Mesenchymal stem cell (in vitro differentiated cells and primary cell): Measurements from ENCODE around the gene TMPRSS2.

Experiments used
- DNase-seq: peaks from one replicate; pipeline ENCODE4 v3.0.0-alpha.2; 2013
- H2AFZ ChIP-seq: one replicate; pipeline ENCODE4 v1.6.1; 2013; ENCODE audit warnings: low read depth, mild to moderate bottlenecking, control low read depth, inconsistent platforms, low read length, moderate library complexity
- H2AK5ac ChIP-seq: 2 replicates; pipeline ENCODE4 v1.6.1; 2013; ENCODE audit warnings: low read length, moderate library complexity, mild to moderate bottlenecking, inconsistent platforms; ENCODE audit not compliant: severe bottlenecking
- H2BK120ac ChIP-seq: one replicate; pipeline ENCODE4 v1.6.1; 2013; ENCODE audit warnings: low read depth, mild to moderate bottlenecking, inconsistent platforms, low read length, moderate library complexity
- H2BK12ac ChIP-seq, 2 experiments: one replicate each; pipeline ENCODE4 v1.6.1; 2013; ENCODE audit warnings: inconsistent platforms in 2 of 2, low read length in 2 of 2, mild to moderate bottlenecking in 2 of 2, moderate library complexity in 2 of 2, control low read depth in 1 of 2
- H2BK15ac ChIP-seq: one replicate; pipeline ENCODE4 v1.6.1; 2013; ENCODE audit warnings: mild to moderate bottlenecking, low read depth, inconsistent platforms; ENCODE audit not compliant: poor library complexity, severe bottlenecking
- H2BK5ac ChIP-seq: 2 replicates; pipeline ENCODE4 v1.6.1; 2013; ENCODE audit warnings: low read depth, mild to moderate bottlenecking, low read length, control low read depth, inconsistent platforms; ENCODE audit not compliant: poor library complexity, severe bottlenecking
- H3K14ac ChIP-seq, 2 experiments: one replicate each; pipeline ENCODE4 v1.6.1; 2013; ENCODE audit warnings: inconsistent platforms in 2 of 2, low read length in 2 of 2, control low read depth in 1 of 2, mild to moderate bottlenecking in 1 of 2, moderate library complexity in 1 of 2
- H3K18ac ChIP-seq, 2 experiments: one replicate each; pipeline ENCODE4 v1.6.1; 2013; ENCODE audit warnings: inconsistent platforms in 2 of 2, low read length in 2 of 2, control low read depth in 1 of 2, low read depth in 1 of 2, mild to moderate bottlenecking in 1 of 2
- H3K23ac ChIP-seq, 2 experiments: one replicate each; pipeline ENCODE4 v1.6.1; 2013; ENCODE audit warnings: inconsistent platforms in 2 of 2, low read length in 2 of 2, mild to moderate bottlenecking in 2 of 2, moderate library complexity in 2 of 2, control low read depth in 1 of 2
- H3K27ac ChIP-seq: 2 replicates; pipeline ENCODE4 v1.5.1; 2013; ENCODE audit warnings: mild to moderate bottlenecking, moderate library complexity, low read length, control low read depth, inconsistent platforms; ENCODE audit not compliant: poor library complexity, severe bottlenecking
- H3K27me3 ChIP-seq, 2 experiments: 2 replicates each; pipeline versions ENCODE4 v1.6.1 to v1.7.0; 2013; ENCODE audit warnings: low read length in 2 of 2, mild to moderate bottlenecking in 2 of 2, moderate library complexity in 2 of 2, control low read depth in 1 of 2, inconsistent platforms in 1 of 2; ENCODE audit not compliant: control insufficient read depth in 1 of 2, insufficient read depth in 1 of 2
- H3K36me3 ChIP-seq, 2 experiments: 2 replicates each; pipeline versions ENCODE4 v1.6.1 to v1.7.0; 2013; ENCODE audit warnings: low read length in 2 of 2, control low read depth in 1 of 2, inconsistent platforms in 1 of 2, low read depth in 1 of 2, mild to moderate bottlenecking in 1 of 2; ENCODE audit not compliant: insufficient read depth in 2 of 2, control insufficient read depth in 1 of 2
- H3K4ac ChIP-seq, 2 experiments: one replicate each; pipeline ENCODE4 v1.6.1; 2013; ENCODE audit warnings: inconsistent platforms in 2 of 2, low read length in 2 of 2, mild to moderate bottlenecking in 2 of 2, moderate library complexity in 2 of 2, control low read depth in 1 of 2, low read depth in 1 of 2
- H3K4me1 ChIP-seq: 2 replicates; pipeline ENCODE4 v1.6.1; 2013; ENCODE audit warnings: low read depth, low read length, control low read depth; ENCODE audit not compliant: control insufficient read depth, insufficient read depth
- H3K4me2 ChIP-seq: 2 replicates; pipeline ENCODE4 v1.6.1; 2013; ENCODE audit warnings: low read length, mild to moderate bottlenecking, inconsistent platforms; ENCODE audit not compliant: poor library complexity, severe bottlenecking
- H3K4me3 ChIP-seq, 2 experiments: 2 replicates each; pipeline versions ENCODE4 v1.5.1 to v1.7.0; 2013; ENCODE audit warnings: low read length in 2 of 2, mild to moderate bottlenecking in 2 of 2, control low read depth in 1 of 2, low read depth in 1 of 2; ENCODE audit not compliant: insufficient read depth in 1 of 2
- H3K79me1 ChIP-seq: replicated peaks from 2 replicates; pipeline ENCODE4 v1.6.1; 2013; ENCODE audit warnings: mild to moderate bottlenecking, control low read depth, low read length, inconsistent platforms; ENCODE audit not compliant: poor library complexity, severe bottlenecking
- H3K9ac ChIP-seq: 2 replicates; pipeline ENCODE4 v1.7.0; 2013; ENCODE audit warnings: mild to moderate bottlenecking, low read length, moderate library complexity
- H3K9me3 ChIP-seq: 2 replicates; pipeline ENCODE4 v1.7.0; 2013; ENCODE audit warnings: mild to moderate bottlenecking, low read length; ENCODE audit not compliant: control insufficient read depth
- H4K8ac ChIP-seq: one replicate; pipeline ENCODE4 v1.6.1; 2013; ENCODE audit warnings: inconsistent platforms, mild to moderate bottlenecking, low read length, moderate library complexity
- H4K91ac ChIP-seq: one replicate; pipeline ENCODE4 v1.6.1; 2013; ENCODE audit warnings: mild to moderate bottlenecking, low read length, inconsistent platforms
- WGBS: methylation state at CpG from one replicate; pipeline ENCODE4 v1.1.7; 2013; ENCODE audit warnings: mixed read lengths; 5-methylcytosine and 5-hydroxymethylcytosine counted together

TMPRSS2 gene

DNA sequence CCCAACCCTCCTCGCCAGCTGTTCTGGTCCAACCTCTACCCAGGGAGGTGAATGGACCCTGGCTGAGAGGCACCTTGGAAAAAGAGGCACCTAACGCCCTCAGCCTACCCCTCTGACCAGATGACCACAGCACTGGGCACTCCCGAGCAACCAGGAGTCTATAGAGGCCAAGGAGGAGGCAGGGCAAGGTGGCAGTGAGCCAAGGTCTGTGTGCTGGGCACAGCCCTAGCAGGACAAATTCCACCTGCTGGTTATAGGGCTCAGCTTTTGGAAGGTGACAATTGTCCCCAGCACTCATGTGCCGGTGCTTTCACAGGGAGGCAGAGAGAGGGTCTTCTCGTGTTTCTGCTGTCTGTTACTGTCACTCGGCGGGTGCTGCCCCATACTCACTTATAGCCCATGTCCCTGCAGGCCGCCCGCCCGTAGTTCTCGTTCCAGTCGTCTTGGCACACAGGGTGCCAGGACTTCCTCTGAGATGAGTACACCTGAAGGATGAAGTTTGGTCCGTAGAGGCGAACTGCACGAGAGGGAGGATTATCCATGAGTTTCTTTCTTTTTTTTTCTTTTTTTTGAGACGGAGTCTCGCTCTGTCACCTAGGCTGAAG, 27.8 kb downstream of the TMPRSS2 start:
- H3K4ac ChIP-seq: no peak overlapping the region
- no peak overlapping the region for H2AFZ ChIP-seq
- H2BK5ac ChIP-seq: no peak overlapping the region
- H3K27me3 ChIP-seq: peaks cover 5 to 38% of the 10 kb centered on the region in 2 experiments
- no peak overlapping the region for H3K14ac ChIP-seq
- no peaks in the 10 kb centered on the region for H3K9me3 ChIP-seq
- H2AK5ac ChIP-seq: no peak overlapping the region
- no peak overlapping the region for H3K9ac ChIP-seq
- H3K79me1 ChIP-seq: no peaks in the 10 kb centered on the region
- no peak overlapping the region for H3K23ac ChIP-seq
- H2BK12ac ChIP-seq: no peak overlapping the region
- no peak for DNase-seq
- H3K4me1 ChIP-seq: peaks cover 8% of the 10 kb centered on the region
- no peak overlapping the region for H4K91ac ChIP-seq
- no peak overlapping the region for H4K8ac ChIP-seq
- H2BK120ac ChIP-seq: no peak overlapping the region
- H3K18ac ChIP-seq: no peak overlapping the region
- no peak overlapping the region for H3K4me2 ChIP-seq
- no peak overlapping the region for H3K4me3 ChIP-seq
- 94% methylated on average over 16 of the region's 17 CpGs for WGBS
- H3K27ac ChIP-seq: no peak overlapping the region
- H3K36me3 ChIP-seq: no peaks in the 10 kb centered on the region
- no peak overlapping the region for H2BK15ac ChIP-seq

DNA sequence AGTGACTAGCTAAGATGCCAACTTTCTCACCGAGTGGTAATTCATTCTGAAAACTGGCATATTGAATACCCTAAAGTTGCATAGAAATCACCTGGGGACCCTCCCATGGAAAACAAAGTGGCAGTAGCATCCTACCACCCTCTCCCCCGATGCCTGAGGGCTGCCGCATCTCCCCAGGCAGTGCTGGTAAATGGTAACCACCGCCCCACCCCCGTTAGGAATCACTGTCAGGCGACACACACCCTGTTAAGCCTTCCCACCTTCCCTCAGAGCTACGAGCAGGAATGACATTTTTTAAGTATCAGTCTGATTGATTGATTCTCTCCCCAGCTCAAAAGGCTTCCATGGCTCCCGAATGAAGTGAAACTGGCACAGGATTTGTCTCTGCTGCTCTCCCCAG, 28.3 kb downstream of the TMPRSS2 start:
- Histone ChIP-seq H2BK12ac (no peak overlapping the region), H2BK5ac (no peak overlapping the region), H3K18ac (no peak overlapping the region)

DNA sequence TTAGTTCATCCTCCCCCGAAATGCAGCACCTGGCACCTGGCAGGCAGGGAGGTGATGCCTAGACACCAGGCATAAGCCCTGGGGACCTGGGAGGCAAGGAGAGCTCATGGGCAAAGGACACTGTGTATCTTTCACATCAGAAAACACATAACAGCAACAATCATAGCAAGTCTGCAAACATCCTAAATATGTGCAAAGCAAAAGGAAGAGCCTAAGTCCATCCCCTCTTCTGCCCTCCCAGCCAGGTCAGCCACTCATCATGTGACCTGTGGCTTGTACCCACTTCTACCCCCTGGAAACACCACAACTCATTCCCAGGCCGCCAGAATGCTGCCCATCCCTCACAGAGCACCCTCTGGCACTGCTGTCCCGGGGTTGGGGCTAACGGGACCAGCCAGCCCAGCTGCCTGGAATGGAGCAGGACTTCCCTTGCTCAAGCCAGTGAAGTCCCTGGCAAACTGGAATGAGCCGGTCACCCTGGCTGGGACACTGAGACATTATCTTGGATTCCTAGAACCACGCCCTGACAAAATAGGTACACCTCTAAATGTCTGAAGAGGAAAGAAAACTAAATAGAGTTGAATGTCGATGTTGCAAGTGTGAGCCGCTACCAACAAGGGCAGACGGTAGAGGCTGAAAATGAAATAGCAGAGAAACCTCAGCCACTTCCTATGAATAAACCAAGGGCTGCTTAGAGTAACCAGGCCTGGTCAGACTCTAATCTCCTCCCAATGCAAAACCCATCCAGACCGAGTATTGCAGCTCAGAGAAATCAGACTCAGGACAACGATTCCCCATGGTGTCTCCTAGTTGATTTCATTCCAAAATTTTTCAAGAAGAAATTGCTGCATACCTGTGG, 29.4 kb downstream of the TMPRSS2 start:
- H3K27ac ChIP-seq: no peak overlapping the region
- no peak overlapping the region for H2BK12ac ChIP-seq
- H2AK5ac ChIP-seq: no peak overlapping the region
- H4K8ac ChIP-seq: no peak overlapping the region
- H3K4ac ChIP-seq: no peak overlapping the region
- H2BK120ac ChIP-seq: no peak overlapping the region
- no peak overlapping the region for H2AFZ ChIP-seq
- no peak overlapping the region for H2BK5ac ChIP-seq
- H3K27me3 ChIP-seq: peaks cover 5 to 38% of the 10 kb centered on the region in 2 experiments
- no peaks in the 10 kb centered on the region for H3K79me1 ChIP-seq
- H3K4me1 ChIP-seq: peaks cover 8% of the 10 kb centered on the region
- H4K91ac ChIP-seq: peak overlapping the region; percentile 56
- no peak for DNase-seq
- no peaks in the 10 kb centered on the region for H3K36me3 ChIP-seq
- no peak overlapping the region for H3K4me3 ChIP-seq
- H3K23ac ChIP-seq: no peak overlapping the region
- H3K4me2 ChIP-seq: no peak overlapping the region
- H2BK15ac ChIP-seq: no peak overlapping the region
- no peaks in the 10 kb centered on the region for H3K9me3 ChIP-seq
- H3K9ac ChIP-seq: no peak overlapping the region
- WGBS: 81% methylated on average over 11 of the region's 11 CpGs
- no peak overlapping the region for H3K18ac ChIP-seq
- H3K14ac ChIP-seq: no peak overlapping the region

More for the DNA sequence above, 28.3 kb downstream of the TMPRSS2 start:
- Histone ChIP-seq H3K27me3 (peaks cover 5 to 38% of the 10 kb centered on the region in 2 experiments), H3K14ac (no peak overlapping the region), H3K36me3 (no peaks in the 10 kb centered on the region), H4K8ac (no peak overlapping the region), H2AFZ (no peak overlapping the region), H3K4me2 (no peak overlapping the region), H3K4me3 (no peak overlapping the region), H3K27ac (no peak overlapping the region), H2AK5ac (no peak overlapping the region), H3K23ac (no peak overlapping the region), H2BK120ac (no peak overlapping the region), H2BK15ac (no peak overlapping the region), H3K9me3 (no peaks in the 10 kb centered on the region), H3K79me1 (no peaks in the 10 kb centered on the region), H3K9ac (no peak overlapping the region), H3K4ac (no peak overlapping the region), H3K4me1 (peaks cover 8% of the 10 kb centered on the region), H4K91ac (no peak overlapping the region)
- 59% methylated on average over 8 of the region's 8 CpGs for WGBS
- DNase-seq: no peak

DNA sequence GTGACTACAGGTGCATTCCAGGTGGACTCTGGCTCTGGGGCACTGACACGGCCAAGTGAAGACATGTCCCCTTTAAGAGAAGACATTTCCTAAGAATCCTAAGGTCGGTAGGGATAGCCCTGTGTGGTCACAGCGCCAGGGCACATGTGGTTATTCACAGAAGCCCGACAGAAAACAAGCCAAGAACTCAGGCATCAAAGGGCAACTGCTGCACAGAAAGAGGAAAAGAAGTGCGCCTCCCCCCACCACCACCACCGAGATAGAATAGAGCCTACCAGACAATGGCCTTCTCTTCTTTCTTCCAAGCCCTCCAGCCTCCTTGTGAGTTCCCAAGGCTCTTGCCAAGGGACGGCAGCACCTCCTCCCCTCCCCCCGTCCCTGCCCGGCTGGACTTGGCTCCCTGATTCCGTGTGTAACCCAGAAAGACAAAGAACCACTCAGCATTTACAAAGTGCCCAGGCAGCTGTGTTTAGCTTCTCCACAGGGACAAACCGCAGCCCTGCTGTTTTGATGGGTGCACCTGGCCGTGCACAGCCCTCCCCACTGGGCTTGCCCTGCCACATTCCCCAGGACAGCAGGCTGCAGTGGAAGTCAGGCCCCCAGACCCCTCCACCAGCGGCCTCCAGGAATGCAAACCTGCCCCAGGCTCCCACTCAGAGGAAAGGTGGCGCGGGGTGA, 30.2 kb downstream of the TMPRSS2 start:
- Histone ChIP-seq H2BK120ac (peak overlapping the region; percentile 27), H4K8ac (no peak overlapping the region), H3K27me3 (peaks cover 5 to 43% of the 10 kb centered on the region in 2 experiments), H3K36me3 (no peaks in the 10 kb centered on the region), H3K4ac (no peak overlapping the region), H3K23ac (no peak overlapping the region), H4K91ac (no peak overlapping the region), H3K27ac (no peak overlapping the region), H3K4me2 (no peak overlapping the region), H2BK15ac (peak overlapping the region; percentile 34), H2AK5ac (no peak overlapping the region), H3K4me3 (no peak overlapping the region), H3K79me1 (no peaks in the 10 kb centered on the region), H2AFZ (no peak overlapping the region), H3K4me1 (peaks cover 10% of the 10 kb centered on the region), H3K9ac (no peak overlapping the region), H3K18ac (peak overlapping the region in 1 of 2 experiments; percentile 61), H3K14ac (no peak overlapping the region), H2BK5ac (no peak overlapping the region), H3K9me3 (no peaks in the 10 kb centered on the region), H2BK12ac (no peak overlapping the region)
- 43% methylated on average over 14 of the region's 15 CpGs for WGBS
- no peak for DNase-seq
